Right lung (tissue), 5 donors: ENCODE measurements around the gene GSTA2. TPM values are rescaled to one million over a fixed set of nuclear protein-coding genes. Genes with fewer than 3 reads are reported as not detected.
"Not testable (repeated sequence)": the region's sequence is repeated elsewhere in the genome, so short reads cannot be mapped to it uniquely, and the experiment has no call there.

Source experiments
- DNase-seq, 2 donors: peaks; one replicate each; pipeline ENCODE4 v3.0.0-alpha.2; 2013
- polyA plus RNA-seq, 5 donors: library from polyadenylated mRNA; unstranded; fragments of 120-200 nt; gene quantifications; one replicate each; pipeline versions ENCODE4 v1.2.1 to v1.2.3, GENCODE V29; 2013; ENCODE audit warnings: inconsistent platforms in 1 of 5, low replicate concordance in 1 of 5; ENCODE audit not compliant: insufficient read length in 5 of 5, insufficient read depth in 1 of 5

The GSTA2 gene
- polyA plus RNA-seq, 5 donors = 0.22 to 0.51 (median 0.38) TPM; not detected in 2

DNA sequence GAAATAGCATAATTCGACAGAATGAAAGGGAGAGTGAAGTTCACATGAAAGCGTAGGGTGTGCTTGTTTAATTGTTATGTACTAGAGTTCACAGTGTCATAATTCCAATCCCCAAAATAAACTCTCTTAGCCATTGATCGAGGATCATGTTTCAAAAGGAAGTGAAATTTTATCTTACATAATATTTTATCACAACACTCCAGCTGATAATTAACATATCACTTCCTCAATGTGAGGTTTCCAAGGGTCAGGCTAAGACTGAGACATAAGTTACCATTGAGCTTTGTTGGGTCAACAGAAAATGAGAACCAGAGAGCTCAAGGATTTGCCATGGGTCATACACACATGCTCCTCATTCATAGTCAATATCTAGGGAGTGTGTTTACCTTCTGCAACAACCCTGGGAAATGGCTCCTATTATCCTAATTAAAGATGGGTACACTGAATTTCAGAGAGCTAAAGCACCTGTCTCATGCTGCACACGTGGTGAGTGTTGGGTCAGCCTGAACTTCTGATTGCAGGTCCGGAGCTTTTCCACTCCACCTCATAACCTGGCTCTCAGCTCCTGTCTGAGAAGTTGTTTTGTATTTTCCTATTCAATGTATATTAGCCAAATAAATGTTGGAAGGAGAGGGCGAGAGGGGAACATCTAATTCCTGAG is 3.0 kb downstream of the GSTA2 start:
- no peak for DNase-seq

DNA sequence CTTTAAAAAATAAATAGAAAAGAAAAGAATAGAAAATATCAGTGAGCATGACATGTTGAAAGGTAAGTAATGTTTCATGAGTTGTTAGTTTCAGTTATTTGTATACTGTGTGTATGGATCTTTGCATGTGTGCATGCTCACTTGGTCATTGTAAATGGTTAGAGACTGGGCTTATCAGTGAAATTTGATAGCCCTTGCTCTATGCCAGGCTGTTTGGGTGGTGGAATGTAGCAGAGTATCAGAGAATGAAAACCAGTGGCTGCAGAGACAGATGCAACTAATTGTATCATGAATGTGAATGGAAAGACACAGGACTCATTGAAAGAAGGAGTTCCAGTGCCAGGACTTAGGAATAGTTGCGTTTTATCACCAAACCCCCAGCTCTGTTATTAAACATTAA is 4.2 kb downstream of the GSTA2 start:
- DNase-seq = no peak

DNA sequence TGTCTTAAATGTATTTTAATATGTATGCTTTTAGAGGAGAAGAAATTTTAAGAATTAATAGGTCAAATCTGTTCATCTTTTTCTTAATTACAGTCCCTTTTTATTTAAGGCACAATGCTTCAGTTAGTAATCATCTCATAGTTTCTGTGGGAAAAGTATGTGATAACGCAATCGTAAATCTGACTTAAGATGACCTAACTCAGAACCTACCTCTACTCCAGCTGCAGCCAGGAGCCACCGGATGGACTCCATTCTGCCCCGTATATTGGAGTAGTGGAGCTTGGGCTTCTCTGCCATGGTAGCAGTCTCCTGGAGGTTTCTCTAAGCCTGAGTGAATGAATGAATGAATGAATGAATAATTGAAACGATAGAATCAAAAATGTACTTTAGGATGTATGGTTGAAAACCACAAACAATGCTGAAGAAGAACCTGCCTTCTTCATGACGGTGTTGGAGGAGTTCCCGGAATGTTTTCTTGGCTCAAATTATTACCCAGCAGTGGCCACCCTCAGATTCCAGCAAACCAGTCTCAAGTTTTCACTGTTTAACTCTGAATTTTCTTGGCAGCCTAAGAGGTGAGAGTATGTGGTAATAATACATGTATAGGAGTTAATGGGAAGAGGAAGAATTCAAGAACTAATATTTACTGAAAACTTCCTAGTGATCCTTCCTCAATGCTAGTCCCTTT is 5.5 kb downstream of the GSTA2 start:
- not testable (repeated sequence) for DNase-seq

DNA sequence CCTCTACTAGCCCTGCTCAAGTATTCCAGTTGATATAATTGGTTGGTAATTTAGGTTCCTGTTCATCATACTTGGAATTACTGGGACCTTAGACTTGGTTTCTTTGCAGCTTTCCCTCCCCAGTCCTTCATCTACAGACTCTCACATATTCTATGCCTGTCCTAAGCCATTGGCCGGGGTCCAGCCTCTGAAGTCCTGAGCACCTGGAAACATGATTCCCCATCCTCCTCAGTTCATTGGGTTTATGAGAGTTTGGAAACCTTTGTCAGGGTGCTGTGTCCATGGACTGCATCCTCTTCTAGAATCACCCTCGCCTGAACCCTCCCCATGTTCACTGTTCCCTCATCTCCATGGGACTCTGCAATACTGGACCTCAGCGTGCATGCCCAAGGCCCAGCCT is 8.8 kb downstream of the GSTA2 start:
- no peak for DNase-seq

DNA sequence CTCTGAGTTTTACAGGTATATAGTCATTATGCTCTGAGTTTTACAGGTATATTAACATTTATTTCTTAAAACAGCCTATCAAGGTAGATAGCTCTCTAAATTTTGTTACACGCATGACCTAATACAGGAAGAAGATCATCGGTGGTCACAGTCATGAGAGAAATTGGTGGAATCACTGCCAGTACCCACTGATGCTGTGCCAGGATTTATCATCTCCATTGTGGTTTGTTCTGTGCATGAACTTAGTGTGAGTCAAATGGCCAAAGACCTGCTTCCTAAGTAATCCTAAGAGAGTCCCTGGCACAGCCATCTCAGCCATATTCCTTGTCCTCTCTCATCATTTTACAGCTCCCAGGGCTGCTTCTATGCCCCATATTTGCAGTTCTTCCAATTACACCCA is 10.1 kb downstream of the GSTA2 start:
- DNase-seq = not testable (repeated sequence)

DNA sequence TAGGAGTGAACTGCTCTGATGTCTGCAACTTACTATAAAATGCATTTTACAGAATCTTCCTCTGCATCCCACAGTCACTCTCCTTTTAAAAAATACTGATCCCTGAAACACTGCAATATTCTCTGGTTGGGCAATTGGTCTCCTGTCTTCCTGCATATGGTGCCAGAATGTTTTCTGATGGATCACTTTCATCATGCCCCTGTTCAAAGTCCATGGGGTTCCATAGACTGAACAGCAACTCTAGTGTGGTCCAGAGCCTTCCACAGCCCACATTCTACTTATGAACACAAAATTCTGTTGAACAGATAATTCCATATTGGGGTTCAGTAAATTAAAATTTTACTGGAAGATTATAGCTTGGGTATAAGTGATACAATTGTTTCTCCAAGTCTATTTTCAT is 11.0 kb downstream of the GSTA2 start:
- DNase-seq = no peak

DNA sequence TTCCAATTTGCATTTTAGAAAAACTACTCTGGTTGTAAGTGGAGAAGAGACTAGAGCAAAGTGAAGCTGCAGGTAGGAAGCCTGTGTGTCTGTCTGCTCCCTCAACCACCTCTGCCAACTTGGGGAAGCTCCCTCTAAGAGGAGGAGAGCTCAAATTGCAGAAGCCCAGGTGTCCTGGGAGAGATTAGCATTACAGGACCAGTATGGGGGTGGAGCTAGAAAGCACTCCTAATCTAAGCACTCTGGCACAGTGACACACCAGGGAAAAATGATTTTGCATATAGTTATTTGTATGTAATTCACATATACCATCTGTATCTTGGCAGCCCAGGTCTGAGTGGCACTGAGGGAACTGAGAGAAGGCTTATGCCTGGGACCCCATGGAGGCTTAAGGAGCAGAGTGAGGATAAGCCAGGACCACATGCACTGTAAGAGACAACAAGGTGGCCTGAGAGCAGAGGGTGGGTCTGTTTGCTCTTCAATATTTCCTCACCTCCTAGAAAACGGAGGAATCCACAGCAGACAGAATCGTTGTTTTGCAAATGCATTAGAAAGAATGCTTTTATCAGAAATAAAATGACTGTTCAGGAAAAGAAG is 13.6 kb downstream of the GSTA2 start:
- DNase-seq = no peak

DNA sequence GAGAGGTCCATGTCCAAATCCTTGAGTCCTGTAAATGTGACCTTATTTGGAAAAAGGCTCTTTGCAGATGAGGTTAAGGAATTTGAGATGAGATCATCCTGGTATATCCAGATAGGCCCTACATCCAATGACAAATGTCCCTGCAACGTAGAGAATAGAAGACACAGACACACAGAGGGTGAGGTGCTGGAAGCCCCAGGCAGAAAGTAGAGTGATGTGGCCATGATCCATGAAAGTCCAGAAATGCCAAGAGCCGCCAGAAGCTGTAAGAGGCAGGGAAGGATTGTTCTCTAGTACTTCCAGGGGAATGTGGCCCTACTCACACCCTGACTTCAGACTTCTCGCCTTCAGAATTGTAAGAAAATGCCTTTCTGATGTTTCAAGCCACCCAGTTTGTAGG is 16.0 kb downstream of the GSTA2 start:
- DNase-seq = not testable (repeated sequence)

DNA sequence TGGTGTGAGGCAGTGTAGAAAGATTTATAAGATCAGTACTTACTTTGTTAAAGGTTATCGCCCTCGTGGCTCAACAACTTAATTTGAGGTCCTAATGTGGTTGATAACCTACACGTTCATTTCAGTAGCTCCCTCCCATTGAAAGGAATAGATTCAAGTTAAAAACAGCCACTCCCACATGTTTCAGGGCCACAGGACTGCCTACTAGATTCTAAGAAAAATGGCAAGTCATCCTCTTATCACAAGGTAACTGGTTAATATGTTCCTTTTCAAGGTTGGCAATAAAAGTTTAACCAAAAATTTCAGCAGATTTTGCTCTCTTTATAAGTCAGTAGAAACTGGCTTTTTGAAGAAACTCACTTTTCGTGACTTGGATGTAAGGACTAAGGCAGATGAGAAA is 17.1 kb downstream of the GSTA2 start:
- DNase-seq = no peak

DNA sequence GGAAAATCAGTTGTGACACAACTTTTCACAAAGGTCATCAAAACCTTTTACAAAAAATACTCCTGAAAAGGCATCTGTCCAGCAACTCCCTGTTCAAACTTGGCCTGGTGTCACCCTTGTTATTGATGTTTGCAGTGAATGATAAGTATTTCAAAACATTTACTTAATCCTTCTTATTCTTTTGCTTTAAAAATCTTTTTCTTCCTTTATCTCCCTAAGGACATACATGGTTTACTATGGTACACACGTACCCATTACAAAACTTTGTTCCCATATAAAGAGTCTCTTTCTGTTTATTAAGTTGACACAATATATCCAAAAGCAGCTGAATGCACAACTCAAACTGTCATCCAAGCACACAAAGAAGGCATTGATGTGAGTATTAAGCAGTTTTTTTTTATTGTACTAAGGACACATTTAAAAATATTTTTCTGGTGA is 17.5 kb downstream of the GSTA2 start:
- DNase-seq = no peak

DNA sequence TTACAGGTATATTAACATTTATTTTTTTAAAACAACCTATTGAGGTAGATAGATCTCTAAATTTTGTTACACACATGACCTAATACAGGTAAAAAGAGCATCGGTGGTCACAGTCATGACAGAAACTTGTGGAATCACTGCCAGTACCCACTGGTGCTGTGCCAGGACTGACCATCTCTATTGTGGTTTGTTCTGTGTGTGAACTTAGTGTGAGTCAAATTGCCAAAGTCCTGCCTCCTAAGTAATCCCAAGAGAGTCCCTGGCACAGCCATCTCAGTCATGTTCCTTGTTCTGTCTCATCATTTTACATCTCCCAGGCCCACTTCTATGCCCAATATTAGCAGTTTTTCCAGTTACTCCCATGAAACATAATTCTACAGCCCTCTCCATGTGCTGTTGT is 21.4 kb downstream of the GSTA2 start:
- DNase-seq = no peak

DNA sequence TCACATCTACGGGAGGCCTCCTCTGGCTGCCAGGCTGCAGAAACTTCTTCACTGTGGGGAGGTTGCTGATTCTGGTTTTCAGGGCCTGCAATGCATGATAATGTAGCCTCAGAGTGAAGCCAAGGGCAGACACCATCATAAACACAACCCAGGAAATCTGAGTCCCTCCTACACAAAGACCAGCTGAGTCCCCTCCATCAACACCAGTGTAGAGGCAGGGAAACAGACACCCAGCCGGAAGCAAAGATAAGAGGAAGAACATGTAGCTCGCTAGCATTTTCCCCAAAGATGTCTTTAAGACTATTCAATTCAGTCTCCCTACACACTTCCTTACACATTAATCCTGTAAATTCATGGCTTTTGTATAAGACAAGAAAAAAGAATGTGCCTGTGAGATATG is 23.6 kb downstream of the GSTA2 start:
- no peak for DNase-seq

DNA sequence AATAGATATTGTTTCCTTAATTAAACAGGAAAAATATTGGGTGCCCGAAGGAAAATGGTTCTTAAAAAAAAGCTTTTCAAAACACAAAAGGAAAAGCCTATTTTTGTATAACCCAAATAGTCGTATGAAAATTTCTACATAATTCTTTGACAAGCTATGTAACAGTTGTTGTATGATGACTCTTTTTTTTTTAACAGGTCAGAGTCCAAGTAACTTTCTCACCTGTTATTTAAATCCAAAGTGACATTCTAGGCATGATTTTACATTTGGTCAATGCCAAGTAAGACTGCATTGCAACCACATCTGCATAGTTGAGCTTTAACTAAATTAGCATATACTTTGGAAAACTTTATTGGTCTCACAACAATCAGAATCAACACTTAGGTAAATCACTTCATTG is 24.1 kb downstream of the GSTA2 start:
- DNase-seq = no peak

DNA sequence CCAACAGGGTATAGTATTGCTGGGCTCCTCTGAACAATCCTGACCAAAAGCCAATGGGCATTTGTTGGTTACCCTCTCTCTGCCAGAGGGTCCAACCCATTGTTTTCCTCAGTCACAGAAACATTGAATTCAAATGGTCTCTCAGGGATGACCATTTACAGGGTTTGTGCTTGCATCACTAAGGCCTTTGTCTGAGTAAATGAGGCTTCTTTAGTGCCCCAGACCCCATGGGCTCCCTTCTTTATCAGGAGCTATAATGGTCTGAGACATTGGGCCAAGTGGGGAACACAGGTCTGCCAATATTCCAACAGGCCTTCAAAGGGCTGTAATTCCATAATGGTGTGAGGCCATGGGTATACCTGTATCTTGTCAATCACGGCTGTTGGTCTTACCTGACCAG is 27.1 kb downstream of the GSTA2 start:
- DNase-seq = no peak

DNA sequence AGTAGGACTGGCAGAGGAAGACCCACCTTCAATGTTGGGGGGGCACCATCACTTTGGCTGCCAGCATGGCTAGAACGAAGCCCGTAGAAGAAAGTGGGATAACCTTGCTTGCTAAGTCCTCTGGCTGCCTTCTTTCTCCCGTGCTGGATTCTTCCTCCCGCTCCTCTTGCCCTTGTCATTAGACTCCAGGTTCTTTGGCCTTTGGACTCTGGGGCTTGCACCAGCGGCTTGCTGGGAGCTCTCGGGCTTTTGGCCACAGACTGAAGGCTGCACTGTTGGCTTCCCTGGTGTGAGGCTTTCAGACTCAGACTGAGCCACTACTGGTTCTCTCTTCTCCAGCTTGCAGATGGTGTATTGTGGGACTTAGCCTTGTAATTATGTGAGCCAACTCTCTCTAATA is 28.2 kb downstream of the GSTA2 start:
- DNase-seq = no peak

DNA sequence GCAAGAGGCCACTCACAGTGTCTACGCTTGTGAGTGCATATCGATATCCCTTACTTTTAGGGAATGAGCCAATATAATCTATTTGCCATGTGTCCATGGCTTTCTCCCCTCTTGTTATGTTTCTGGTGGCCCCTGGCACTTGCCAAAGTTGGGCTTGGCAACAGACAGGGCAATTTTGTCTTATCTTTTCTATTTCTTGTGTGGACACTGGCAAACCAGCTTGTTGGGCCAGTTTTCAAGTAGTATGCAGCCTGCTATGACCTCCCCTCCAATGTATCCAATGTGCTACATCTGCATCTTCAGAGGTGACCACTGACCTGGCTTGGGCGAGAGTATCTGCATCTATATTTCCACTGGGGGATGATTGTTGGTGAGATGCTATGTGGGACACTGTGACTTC is 29.2 kb downstream of the GSTA2 start:
- DNase-seq = no peak

DNA sequence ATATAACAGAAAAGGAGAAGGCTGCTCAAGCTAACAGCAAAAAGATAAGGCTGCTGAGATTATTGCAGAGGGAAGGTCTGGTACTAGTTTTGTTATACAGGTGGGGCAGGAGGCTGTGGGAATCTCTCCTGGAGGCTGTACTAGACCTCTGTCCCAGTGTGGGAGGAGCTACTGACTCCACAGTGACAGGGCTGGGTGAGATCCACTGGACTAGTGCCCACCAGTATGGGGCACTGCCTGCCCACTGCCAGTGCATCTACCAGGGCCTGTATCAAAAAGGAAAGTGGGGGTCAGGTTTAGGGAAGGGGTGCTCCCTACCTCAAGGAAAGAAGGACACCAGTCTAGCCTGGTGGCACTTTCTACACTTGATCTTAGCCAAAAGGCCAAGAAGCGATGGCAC is 30.1 kb downstream of the GSTA2 start:
- no peak for DNase-seq

DNA sequence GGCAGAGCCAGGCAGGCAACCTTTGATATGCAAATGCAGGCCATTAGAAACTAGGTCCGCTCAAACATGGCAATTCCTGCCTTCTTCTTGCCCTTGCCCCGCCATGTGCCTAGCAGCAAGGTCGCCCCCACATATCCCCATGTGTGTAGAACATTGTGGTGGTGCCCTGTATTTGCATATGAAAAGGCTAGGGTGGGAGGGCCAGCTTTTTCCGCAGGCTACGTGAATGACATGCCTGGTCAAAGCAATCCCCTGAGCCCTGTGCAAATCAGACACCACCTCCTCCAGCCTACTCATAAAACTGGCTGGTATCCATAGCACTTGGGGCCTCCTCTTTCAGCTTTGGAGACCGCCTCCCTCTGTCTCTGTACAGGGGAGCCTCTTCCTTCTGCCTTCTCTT is 31.6 kb downstream of the GSTA2 start:
- DNase-seq = no peak

DNA sequence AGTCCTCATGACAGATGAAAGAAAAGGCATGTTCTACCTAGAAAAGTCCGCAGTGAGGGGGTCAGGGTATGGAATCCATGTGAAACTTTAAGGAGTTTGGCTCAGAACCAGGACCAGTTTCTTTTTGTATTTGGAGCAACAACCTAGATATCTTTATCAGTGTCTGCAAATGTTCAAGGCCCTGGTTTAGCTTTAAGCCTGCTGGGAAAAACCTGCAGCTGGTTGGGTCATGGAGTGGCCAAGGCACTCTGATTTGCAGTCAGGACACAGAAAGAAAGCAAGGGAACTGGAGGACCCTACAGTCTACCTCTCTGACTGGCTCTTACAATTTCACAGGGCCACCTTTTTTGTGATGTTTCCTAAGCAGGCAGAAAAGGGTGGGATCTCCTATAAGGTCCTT is 33.7 kb downstream of the GSTA2 start:
- DNase-seq = no peak

DNA sequence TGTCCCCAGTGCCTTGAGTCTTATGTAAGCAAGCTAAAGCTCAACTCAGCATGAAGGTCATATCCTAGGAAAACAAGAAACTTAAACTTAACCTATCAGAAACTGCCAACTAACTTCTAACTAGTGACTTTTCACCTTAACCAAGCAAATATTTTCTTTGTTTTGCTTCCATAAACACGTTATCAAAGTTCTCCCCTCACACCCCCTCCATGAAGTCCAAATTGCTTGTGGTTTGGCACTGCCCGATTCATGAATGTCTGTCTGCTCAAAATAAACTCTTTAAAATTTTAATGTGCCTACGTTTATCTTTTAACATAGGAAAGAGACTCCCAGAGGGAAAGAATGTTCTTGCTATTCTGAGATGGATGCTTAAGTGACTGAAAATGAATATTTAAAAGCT is 34.9 kb downstream of the GSTA2 start:
- no peak for DNase-seq

DNA sequence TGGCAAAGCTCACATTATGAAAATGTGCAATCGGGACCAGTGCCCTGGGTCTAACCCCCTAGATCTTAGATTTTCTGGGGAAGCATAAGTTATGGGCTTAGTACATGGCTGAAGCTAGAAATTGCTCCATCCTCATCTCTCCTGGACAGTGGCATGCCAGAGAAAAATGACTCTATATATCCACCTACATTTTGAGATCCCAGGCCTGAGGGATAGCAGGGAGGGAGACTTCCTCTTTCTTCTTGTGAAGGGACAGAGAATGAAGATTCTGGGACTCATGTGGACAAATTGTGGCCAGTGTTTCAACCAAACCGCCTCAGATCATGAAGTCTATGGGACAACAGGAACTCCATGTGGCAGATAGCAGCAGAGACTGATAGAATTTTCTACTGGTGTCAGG is 35.4 kb downstream of the GSTA2 start:
- DNase-seq = no peak

DNA sequence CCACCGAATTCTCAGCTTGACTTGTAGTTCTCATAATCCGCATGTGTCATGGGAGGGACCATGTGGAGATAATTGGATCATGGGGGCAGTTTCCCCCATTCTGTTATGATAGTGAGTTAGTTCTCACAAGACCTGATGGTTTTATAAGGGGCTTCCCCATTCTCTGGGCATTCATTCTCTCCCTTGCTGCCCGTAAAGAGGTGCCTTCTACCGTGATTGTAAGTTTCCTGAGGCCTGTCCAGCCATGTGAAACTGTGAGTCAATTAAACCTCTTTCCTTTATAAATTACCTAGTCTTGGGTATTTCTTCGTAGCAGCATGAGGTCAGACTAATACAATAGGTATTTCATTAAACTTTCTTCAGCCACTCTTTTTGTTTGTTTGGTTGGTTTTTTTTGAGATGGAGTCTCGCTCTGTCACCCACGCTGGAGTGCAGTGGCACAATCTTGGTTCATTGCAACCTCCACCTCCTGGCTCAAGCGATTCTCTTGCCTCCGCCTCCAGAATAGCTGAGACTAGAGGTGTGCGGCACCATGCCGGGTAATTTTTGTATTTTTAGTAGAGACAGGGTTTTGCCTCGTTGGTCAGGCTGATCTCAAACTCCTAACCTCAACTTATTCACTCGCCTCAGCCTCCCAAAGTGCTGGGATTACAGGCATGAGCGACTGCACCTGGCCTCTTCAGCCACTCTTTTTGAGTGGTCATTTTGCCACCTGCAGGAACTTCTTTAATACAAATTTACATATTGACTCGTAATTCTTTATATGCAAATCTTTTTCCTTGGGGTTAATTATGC is 36.3 kb downstream of the GSTA2 start:
- DNase-seq = no peak

DNA sequence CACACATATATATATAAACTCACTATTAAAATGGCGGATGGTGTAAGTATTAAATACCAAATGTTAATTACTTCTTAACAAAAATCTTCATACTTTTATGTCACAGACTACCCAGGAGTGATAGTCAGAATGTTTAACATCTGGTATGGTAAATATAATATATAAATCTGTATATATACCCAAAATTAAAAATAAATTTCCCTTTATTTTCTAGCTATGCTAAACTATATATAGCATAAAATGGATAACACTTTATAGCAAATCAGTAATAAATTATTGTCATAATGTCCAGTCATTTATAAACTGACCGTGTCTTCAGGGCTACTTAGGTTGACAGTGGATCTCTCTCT is 37.1 kb downstream of the GSTA2 start:
- DNase-seq = no peak
